ENCODE data around the gene ABCC6.
A peak's percentile ranks its signal among the peaks of the same experiment; 100 is the strongest.
"Not testable (repeated sequence)": the region's sequence is repeated elsewhere in the genome, so short reads cannot be mapped to it uniquely, and the experiment has no call there.

ABCC6 gene

GRCh38 chr16:16163109-16163508 is 60.2 kb downstream of the ABCC6 start:
- Mint-ChIP-seq H3K27me3 (no peaks in the 10 kb centered on the region), H3K9me3 (peaks cover 14 to 17% of the 10 kb centered on the region in 2 donors), H3K4me3 (no peak overlapping the region), H3K27ac (no peak overlapping the region), H3K4me1 (no peaks in the 10 kb centered on the region)
- DNase-seq (no peak), ATAC-seq (no peak)

GRCh38 chr16:16162591-16162990 is 60.7 kb downstream of the ABCC6 start:
- no peak for DNase-seq
- ATAC-seq: no peak
- Mint-ChIP-seq H3K4me3 (no peak overlapping the region), H3K4me1 (no peaks in the 10 kb centered on the region), H3K27ac (peak overlapping the region in 1 of 2 donors; percentile 57), H3K27me3 (no peaks in the 10 kb centered on the region), H3K9me3 (peaks cover 15 to 19% of the 10 kb centered on the region in 2 donors)

GRCh38 chr16:16161840-16162239 is 61.5 kb downstream of the ABCC6 start:
- H3K4me3 Mint-ChIP-seq, DNase-seq, H3K27me3 Mint-ChIP-seq, ATAC-seq, H3K4me1 Mint-ChIP-seq, H3K27ac Mint-ChIP-seq: not testable (repeated sequence)
- peaks cover 15 to 24% of the 10 kb centered on the region in 2 donors for H3K9me3 Mint-ChIP-seq

- ATAC-seq (no peak), DNase-seq (no peak)
- H3K4me1 Mint-ChIP-seq: no peaks in the 10 kb centered on the region
- H3K27ac Mint-ChIP-seq: no peak overlapping the region
- H3K9me3 Mint-ChIP-seq: peaks cover 15 to 24% of the 10 kb centered on the region in 2 donors
- H3K27me3 Mint-ChIP-seq: no peaks in the 10 kb centered on the region
- H3K4me3 Mint-ChIP-seq: no peak overlapping the region
These were observed 62.0 kb downstream of the ABCC6 start for GRCh38 chr16:16161319-16161718.

- H3K27me3 Mint-ChIP-seq: no peaks in the 10 kb centered on the region
- H3K4me3 Mint-ChIP-seq: no peak overlapping the region
- DNase-seq: no peak
- no peaks in the 10 kb centered on the region for H3K4me1 Mint-ChIP-seq
- peaks cover 15 to 24% of the 10 kb centered on the region in 2 donors for H3K9me3 Mint-ChIP-seq
- no peak for ATAC-seq
- no peak overlapping the region for H3K27ac Mint-ChIP-seq
These were observed 63.6 kb downstream of the ABCC6 start for GRCh38 chr16:16159662-16160061.

- Mint-ChIP-seq H3K27me3 (no peaks in the 10 kb centered on the region), H3K9me3 (peaks cover 15 to 24% of the 10 kb centered on the region in 2 donors), H3K4me1 (no peaks in the 10 kb centered on the region), H3K27ac (no peak overlapping the region), H3K4me3 (no peak overlapping the region)
- DNase-seq (no peak), ATAC-seq (no peak)
These were observed 64.4 kb downstream of the ABCC6 start for GRCh38 chr16:16158741-16159374.

GRCh38 chr16:16158082-16158658 is 65.1 kb downstream of the ABCC6 start:
- ATAC-seq (no peak), DNase-seq (no peak)
- Mint-ChIP-seq H3K27ac (no peak overlapping the region), H3K9me3 (peaks cover 15 to 24% of the 10 kb centered on the region in 2 donors), H3K27me3 (no peaks in the 10 kb centered on the region), H3K4me3 (no peak overlapping the region), H3K4me1 (no peaks in the 10 kb centered on the region)

- peaks cover 15 to 24% of the 10 kb centered on the region in 2 donors for H3K9me3 Mint-ChIP-seq
- H3K4me1 Mint-ChIP-seq: no peaks in the 10 kb centered on the region
- no peak overlapping the region for H3K27ac Mint-ChIP-seq
- no peak for DNase-seq
- H3K4me3 Mint-ChIP-seq: no peak overlapping the region
- no peaks in the 10 kb centered on the region for H3K27me3 Mint-ChIP-seq
- no peak for ATAC-seq
These were observed 66.1 kb downstream of the ABCC6 start for GRCh38 chr16:16157166-16157565.

GRCh38 chr16:16155234-16155633 is 68.1 kb downstream of the ABCC6 start:
- H3K4me1 Mint-ChIP-seq: no peaks in the 10 kb centered on the region
- H3K27ac Mint-ChIP-seq: no peak overlapping the region
- ATAC-seq (no peak), DNase-seq (no peak)
- H3K4me3 Mint-ChIP-seq: no peak overlapping the region
- no peaks in the 10 kb centered on the region for H3K27me3 Mint-ChIP-seq
- peaks cover 15 to 23% of the 10 kb centered on the region in 2 donors for H3K9me3 Mint-ChIP-seq

- ATAC-seq: peak; percentile 32
These were observed 68.9 kb downstream of the ABCC6 start for GRCh38 chr16:16154281-16154951.

GRCh38 chr16:16153000-16153399 is 70.3 kb downstream of the ABCC6 start:
- not testable (repeated sequence) for H3K9me3 Mint-ChIP-seq, H3K4me3 Mint-ChIP-seq, DNase-seq, ATAC-seq, H3K4me1 Mint-ChIP-seq, H3K27me3 Mint-ChIP-seq
- peak overlapping the region in 1 of 2 donors; percentile 3 for H3K27ac Mint-ChIP-seq

More at GRCh38 chr16:16154281-16154951, 68.9 kb downstream of the ABCC6 start:
- DNase-seq: no peak
- H3K4me1 Mint-ChIP-seq: no peaks in the 10 kb centered on the region
- H3K4me3 Mint-ChIP-seq: no peak overlapping the region
- H3K9me3 Mint-ChIP-seq: peaks cover 10 to 17% of the 10 kb centered on the region in 2 donors
- no peaks in the 10 kb centered on the region for H3K27me3 Mint-ChIP-seq
- peak overlapping the region in 1 of 2 donors; percentile 22 for H3K27ac Mint-ChIP-seq

GRCh38 chr16:16151315-16151714 is 72.0 kb downstream of the ABCC6 start:
- H3K4me1 Mint-ChIP-seq: no peaks in the 10 kb centered on the region
- no peak for ATAC-seq
- DNase-seq: no peak
- H3K4me3 Mint-ChIP-seq: no peak overlapping the region
- no peak overlapping the region for H3K27ac Mint-ChIP-seq
- H3K27me3 Mint-ChIP-seq: no peaks in the 10 kb centered on the region
- H3K9me3 Mint-ChIP-seq: no peaks in the 10 kb centered on the region

GRCh38 chr16:16150878-16151152 is 72.5 kb downstream of the ABCC6 start:
- no peaks in the 10 kb centered on the region for H3K4me1 Mint-ChIP-seq
- H3K4me3 Mint-ChIP-seq: no peak overlapping the region
- no peaks in the 10 kb centered on the region for H3K9me3 Mint-ChIP-seq
- no peak for ATAC-seq
- no peak for DNase-seq
- H3K27ac Mint-ChIP-seq: no peak overlapping the region
- no peaks in the 10 kb centered on the region for H3K27me3 Mint-ChIP-seq

GRCh38 chr16:16150117-16150877 is 73.0 kb downstream of the ABCC6 start:
- Mint-ChIP-seq H3K27me3 (no peaks in the 10 kb centered on the region), H3K4me3 (no peak overlapping the region), H3K27ac (peak overlapping the region in 1 of 2 donors; percentile 67), H3K4me1 (no peaks in the 10 kb centered on the region), H3K9me3 (no peaks in the 10 kb centered on the region)
- ATAC-seq (peak; percentile 33), DNase-seq (no peak)

- H3K27ac Mint-ChIP-seq: peak overlapping the region in 1 of 2 donors; percentile 67
- no peak overlapping the region for H3K4me3 Mint-ChIP-seq
- no peaks in the 10 kb centered on the region for H3K27me3 Mint-ChIP-seq
- H3K9me3 Mint-ChIP-seq: no peaks in the 10 kb centered on the region
- DNase-seq: no peak
- ATAC-seq: no peak
- no peaks in the 10 kb centered on the region for H3K4me1 Mint-ChIP-seq
These were observed 73.6 kb downstream of the ABCC6 start for GRCh38 chr16:16149710-16150116.

GRCh38 chr16:16148755-16149154 is 74.5 kb downstream of the ABCC6 start:
- ATAC-seq: no peak
- Mint-ChIP-seq H3K27ac (no peak overlapping the region), H3K27me3 (no peaks in the 10 kb centered on the region), H3K4me1 (no peaks in the 10 kb centered on the region), H3K9me3 (no peaks in the 10 kb centered on the region), H3K4me3 (no peak overlapping the region)
- DNase-seq: no peak
